Peyer's patch (tissue), 4 donors: ENCODE data around the gene PRRT2.

Source experiments
- POLR2A ChIP-seq, 2 donors: fragments of 450-650 bp; IDR thresholded peaks; one replicate each; pipeline ENCODE4 v1.5.1; 2017; ENCODE audit warnings: antibody characterized with exemption in 2 of 2, mild to moderate bottlenecking in 2 of 2, moderate library complexity in 2 of 2
- TF ChIP-seq, protein P1 (sequence below), 6 experiments: fragments of 450-650 bp in 4 of 6; fragments of 200-600 bp in 2 of 6; sonication (generic) in 1 of 6; IDR thresholded peaks; one replicate each; pipeline ENCODE4 v1.5.1; 2017 to 2019; ENCODE audit warnings: antibody characterized with exemption in 6 of 6, mild to moderate bottlenecking in 3 of 6, moderate library complexity in 1 of 6

DNA sequence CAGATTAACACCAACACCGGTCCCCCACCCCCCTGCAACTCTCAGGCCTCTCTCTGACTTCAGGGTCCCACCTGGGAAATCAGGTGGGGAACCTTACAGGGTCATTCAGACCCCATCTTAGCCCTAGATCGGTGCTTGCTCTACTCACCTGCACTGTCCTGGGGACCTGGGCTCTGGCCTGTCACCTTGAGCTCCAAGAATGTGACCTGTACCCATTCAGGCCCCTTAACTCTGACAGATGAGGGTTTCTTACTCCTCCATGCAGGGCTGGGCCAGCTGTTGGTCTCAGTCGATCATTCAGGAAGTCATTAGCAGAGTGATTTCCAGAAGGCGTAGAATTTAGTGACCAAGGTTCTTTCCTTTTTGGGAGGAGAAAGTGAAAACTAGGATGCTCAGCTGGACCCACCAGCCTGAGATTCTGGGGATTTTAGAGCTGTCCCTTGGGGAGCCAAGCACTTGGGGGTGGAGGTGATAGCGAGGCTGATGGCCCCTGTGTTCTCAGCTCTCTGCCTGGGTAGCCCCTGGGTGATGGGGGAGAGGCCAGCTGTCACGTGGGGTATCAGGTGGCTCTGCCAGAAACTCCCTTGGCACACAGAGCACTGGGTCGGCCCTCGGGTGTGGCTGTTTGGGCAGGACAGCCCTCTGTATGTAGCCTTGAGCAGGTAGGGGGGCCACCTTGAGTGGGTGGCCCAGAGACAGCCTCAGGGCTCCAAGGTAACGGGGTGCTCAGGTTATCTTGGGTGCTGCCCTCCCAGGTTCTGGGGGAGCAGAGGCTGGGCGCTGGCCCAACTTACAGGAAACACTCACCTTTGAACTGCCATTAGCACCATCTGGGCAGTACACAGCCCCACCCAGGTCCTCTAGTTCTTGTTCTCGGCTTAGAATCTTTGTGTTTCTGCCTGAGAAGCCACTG, 9.0 kb downstream of the PRRT2 start:
- TF ChIP-seq, protein P1, sequence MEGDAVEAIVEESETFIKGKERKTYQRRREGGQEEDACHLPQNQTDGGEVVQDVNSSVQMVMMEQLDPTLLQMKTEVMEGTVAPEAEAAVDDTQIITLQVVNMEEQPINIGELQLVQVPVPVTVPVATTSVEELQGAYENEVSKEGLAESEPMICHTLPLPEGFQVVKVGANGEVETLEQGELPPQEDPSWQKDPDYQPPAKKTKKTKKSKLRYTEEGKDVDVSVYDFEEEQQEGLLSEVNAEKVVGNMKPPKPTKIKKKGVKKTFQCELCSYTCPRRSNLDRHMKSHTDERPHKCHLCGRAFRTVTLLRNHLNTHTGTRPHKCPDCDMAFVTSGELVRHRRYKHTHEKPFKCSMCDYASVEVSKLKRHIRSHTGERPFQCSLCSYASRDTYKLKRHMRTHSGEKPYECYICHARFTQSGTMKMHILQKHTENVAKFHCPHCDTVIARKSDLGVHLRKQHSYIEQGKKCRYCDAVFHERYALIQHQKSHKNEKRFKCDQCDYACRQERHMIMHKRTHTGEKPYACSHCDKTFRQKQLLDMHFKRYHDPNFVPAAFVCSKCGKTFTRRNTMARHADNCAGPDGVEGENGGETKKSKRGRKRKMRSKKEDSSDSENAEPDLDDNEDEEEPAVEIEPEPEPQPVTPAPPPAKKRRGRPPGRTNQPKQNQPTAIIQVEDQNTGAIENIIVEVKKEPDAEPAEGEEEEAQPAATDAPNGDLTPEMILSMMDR (IDR thresholded peaks at IDR 0.05), result no peak
- peak; percentile 58 to 59 for TF ChIP-seq POLR2A (IDR thresholded peaks at IDR 0.05)
